ENCODE results near the gene MYZAP.

Gene MYZAP

DNA sequence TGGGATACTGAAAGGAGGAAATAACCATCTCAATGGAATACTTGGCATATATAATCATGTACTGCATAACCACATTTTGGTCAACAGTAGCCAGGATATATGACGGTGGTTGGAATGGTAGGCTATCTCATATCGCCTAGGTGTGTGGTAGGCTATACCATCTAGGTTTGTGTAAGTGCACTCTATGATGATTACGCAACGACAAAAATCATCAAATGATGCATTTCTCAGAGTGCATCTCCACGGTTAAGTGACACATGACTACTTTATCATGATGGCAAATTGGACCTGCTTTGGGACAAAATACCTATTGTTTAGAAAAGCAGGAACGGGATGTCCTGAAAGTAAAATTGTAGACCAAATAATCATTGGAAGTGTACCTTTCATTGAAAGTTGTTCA is 2.8 kb downstream of the MYZAP start:
- H3K4ac ChIP-seq (ENCODE audit: low read depth in 1 of 2, low read length in 2 of 2) = no peak overlapping the region
- H4K91ac ChIP-seq (ENCODE audit: low read length) = no peak overlapping the region
- no peak overlapping the region for H3K4me3 ChIP-seq (ENCODE audit: insufficient read depth in 1 of 2, low read depth in 1 of 2, low read length in 2 of 2)
- no peaks in the 10 kb centered on the region for H3K9me3 ChIP-seq (ENCODE audit: control insufficient read depth, low read length)
- no peaks in the 10 kb centered on the region for H3K79me1 ChIP-seq (replicated peaks; ENCODE audit: low read length, poor library complexity, severe bottlenecking)
- H3K18ac ChIP-seq (ENCODE audit: low read depth in 1 of 2, low read length in 2 of 2) = no peak overlapping the region
- no peak overlapping the region for H3K4me2 ChIP-seq (ENCODE audit: low read length, poor library complexity, severe bottlenecking)
- no peak overlapping the region for H3K9ac ChIP-seq (ENCODE audit: low read length)
- DNase-seq = no peak
- no peak overlapping the region for H2BK15ac ChIP-seq (ENCODE audit: low read depth, poor library complexity, severe bottlenecking)
- H3K23ac ChIP-seq (ENCODE audit: low read length in 2 of 2) = no peak overlapping the region
- no peak overlapping the region for H3K14ac ChIP-seq (ENCODE audit: low read length in 2 of 2)
- H4K8ac ChIP-seq (ENCODE audit: low read length) = no peak overlapping the region
- no peak overlapping the region for H2BK5ac ChIP-seq (ENCODE audit: low read depth, low read length, poor library complexity, severe bottlenecking)
- peaks cover 7% of the 10 kb centered on the region for H3K4me1 ChIP-seq (ENCODE audit: control insufficient read depth, insufficient read depth, low read depth, low read length)
- WGBS = over 99% methylated on average over 6 of the region's 6 CpGs
- peaks cover 15 to 73% of the 10 kb centered on the region in 2 experiments for H3K27me3 ChIP-seq (ENCODE audit: control insufficient read depth in 1 of 2, insufficient read depth in 1 of 2, low read length in 2 of 2)
- H2AK5ac ChIP-seq (ENCODE audit: low read length, severe bottlenecking) = no peak overlapping the region
- no peak overlapping the region for H2BK12ac ChIP-seq (ENCODE audit: low read length in 2 of 2)
- no peak overlapping the region for H3K27ac ChIP-seq (ENCODE audit: low read length, poor library complexity, severe bottlenecking)
- no peaks in the 10 kb centered on the region for H3K36me3 ChIP-seq (ENCODE audit: control insufficient read depth in 1 of 2, insufficient read depth in 2 of 2, low read depth in 1 of 2, low read length in 2 of 2)
- H2AFZ ChIP-seq (ENCODE audit: low read depth, low read length) = no peak overlapping the region
- no peak overlapping the region for H2BK120ac ChIP-seq (ENCODE audit: low read depth, low read length)

DNA sequence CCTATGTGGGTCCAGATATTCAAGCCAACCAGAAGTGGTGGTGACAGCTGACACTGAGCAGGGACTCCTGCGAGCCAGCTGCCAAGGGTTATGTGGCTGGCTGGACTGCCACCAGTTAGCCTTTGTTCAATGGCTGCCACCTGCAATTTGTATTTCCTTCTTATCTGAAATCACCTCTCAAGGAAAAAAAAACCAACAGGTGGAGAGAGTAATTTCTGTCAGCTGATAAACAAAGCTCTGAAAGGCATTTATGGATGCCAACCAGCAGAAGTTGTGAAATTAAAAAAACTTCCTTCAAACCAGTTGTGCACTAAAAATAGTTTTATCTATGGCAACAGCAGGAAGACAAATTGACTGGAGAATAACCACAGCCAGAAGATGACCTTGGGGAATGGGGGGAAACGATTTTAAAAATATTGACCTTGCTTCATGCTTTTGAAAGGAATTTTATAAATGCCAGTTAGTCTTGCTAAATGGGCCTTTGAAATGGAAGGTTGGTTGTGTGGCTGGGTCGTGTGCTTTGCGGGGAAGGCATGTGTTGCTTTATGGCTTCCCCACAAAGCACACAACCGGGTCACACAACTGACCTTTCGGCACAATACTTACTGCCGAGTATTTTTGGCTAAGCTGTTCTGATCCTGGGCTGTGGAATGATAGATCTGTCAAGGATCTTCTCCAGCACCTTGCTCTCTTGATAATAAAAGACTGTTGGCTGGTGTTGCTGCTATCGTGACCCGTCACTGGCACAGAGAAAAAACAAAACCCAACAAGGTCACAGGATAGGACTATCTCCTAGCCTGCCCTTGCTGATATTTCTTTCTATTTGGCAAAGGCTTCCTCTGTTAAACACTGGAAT is 3.5 kb downstream of the MYZAP start:
- Histone ChIP-seq H3K27me3 (ENCODE audit: control insufficient read depth in 1 of 2, insufficient read depth in 1 of 2, low read length in 2 of 2) (peaks cover 17 to 71% of the 10 kb centered on the region in 2 experiments), H3K14ac (ENCODE audit: low read length in 2 of 2) (no peak overlapping the region), H3K4ac (ENCODE audit: low read depth in 1 of 2, low read length in 2 of 2) (no peak overlapping the region), H3K4me1 (ENCODE audit: control insufficient read depth, insufficient read depth, low read depth, low read length) (peaks cover 7% of the 10 kb centered on the region), H3K9me3 (ENCODE audit: control insufficient read depth, low read length) (no peaks in the 10 kb centered on the region), H2AFZ (ENCODE audit: low read depth, low read length) (no peak overlapping the region), H2BK5ac (ENCODE audit: low read depth, low read length, poor library complexity, severe bottlenecking) (no peak overlapping the region), H2BK120ac (ENCODE audit: low read depth, low read length) (no peak overlapping the region), H3K79me1 (replicated peaks; ENCODE audit: low read length, poor library complexity, severe bottlenecking) (no peaks in the 10 kb centered on the region), H3K9ac (ENCODE audit: low read length) (no peak overlapping the region), H3K27ac (ENCODE audit: low read length, poor library complexity, severe bottlenecking) (no peak overlapping the region), H3K4me2 (ENCODE audit: low read length, poor library complexity, severe bottlenecking) (no peak overlapping the region), H2AK5ac (ENCODE audit: low read length, severe bottlenecking) (no peak overlapping the region), H3K18ac (ENCODE audit: low read depth in 1 of 2, low read length in 2 of 2) (no peak overlapping the region), H2BK15ac (ENCODE audit: low read depth, poor library complexity, severe bottlenecking) (no peak overlapping the region), H3K36me3 (ENCODE audit: control insufficient read depth in 1 of 2, insufficient read depth in 2 of 2, low read depth in 1 of 2, low read length in 2 of 2) (no peaks in the 10 kb centered on the region), H3K4me3 (ENCODE audit: insufficient read depth in 1 of 2, low read depth in 1 of 2, low read length in 2 of 2) (no peak overlapping the region), H3K23ac (ENCODE audit: low read length in 2 of 2) (no peak overlapping the region), H4K8ac (ENCODE audit: low read length) (no peak overlapping the region), H4K91ac (ENCODE audit: low read length) (no peak overlapping the region), H2BK12ac (ENCODE audit: low read length in 2 of 2) (no peak overlapping the region)
- WGBS = 85% methylated on average over 9 of the region's 9 CpGs
- no peak for DNase-seq

DNA sequence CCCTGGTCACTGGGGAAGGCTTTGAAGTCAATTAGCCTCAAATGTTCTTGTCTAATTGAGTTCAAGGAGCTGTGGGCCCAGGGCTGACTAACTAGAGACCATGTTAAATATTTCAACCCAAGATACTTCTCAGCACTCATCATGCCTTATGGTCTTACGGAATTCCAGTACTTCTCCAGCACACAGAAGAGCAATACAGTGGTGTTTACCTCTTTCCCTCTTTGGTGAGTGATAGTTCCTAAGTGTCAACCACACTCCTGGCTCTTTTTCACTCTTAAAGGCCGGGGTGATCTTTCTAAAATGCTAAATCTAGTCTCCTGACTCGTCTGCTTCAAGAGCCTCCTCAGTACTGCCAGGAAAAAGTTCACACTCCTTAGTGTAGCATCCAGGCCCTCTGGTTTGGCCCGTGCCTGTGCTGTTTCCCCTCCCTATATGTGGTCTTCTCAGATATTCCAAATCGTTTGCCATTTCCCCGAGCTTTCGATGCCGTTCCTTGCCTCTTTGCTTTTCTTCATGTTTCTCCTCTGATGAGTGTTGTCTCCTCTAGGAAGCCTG is 4.7 kb downstream of the MYZAP start:
- H2BK15ac ChIP-seq (ENCODE audit: low read depth, poor library complexity, severe bottlenecking) = no peak overlapping the region
- no peak overlapping the region for H2AFZ ChIP-seq (ENCODE audit: low read depth, low read length)
- no peak overlapping the region for H2AK5ac ChIP-seq (ENCODE audit: low read length, severe bottlenecking)
- no peak overlapping the region for H4K8ac ChIP-seq (ENCODE audit: low read length)
- no peak overlapping the region for H3K9ac ChIP-seq (ENCODE audit: low read length)
- no peak overlapping the region for H4K91ac ChIP-seq (ENCODE audit: low read length)
- no peaks in the 10 kb centered on the region for H3K9me3 ChIP-seq (ENCODE audit: control insufficient read depth, low read length)
- no peaks in the 10 kb centered on the region for H3K36me3 ChIP-seq (ENCODE audit: control insufficient read depth in 1 of 2, insufficient read depth in 2 of 2, low read depth in 1 of 2, low read length in 2 of 2)
- H3K79me1 ChIP-seq (replicated peaks; ENCODE audit: low read length, poor library complexity, severe bottlenecking) = no peaks in the 10 kb centered on the region
- H3K14ac ChIP-seq (ENCODE audit: low read length in 2 of 2) = no peak overlapping the region
- no peak overlapping the region for H3K4me3 ChIP-seq (ENCODE audit: insufficient read depth in 1 of 2, low read depth in 1 of 2, low read length in 2 of 2)
- DNase-seq = no peak
- no peak overlapping the region for H2BK12ac ChIP-seq (ENCODE audit: low read length in 2 of 2)
- H3K27me3 ChIP-seq (ENCODE audit: control insufficient read depth in 1 of 2, insufficient read depth in 1 of 2, low read length in 2 of 2) = peaks cover 10 to 64% of the 10 kb centered on the region in 2 experiments
- peaks cover 6% of the 10 kb centered on the region for H3K4me1 ChIP-seq (ENCODE audit: control insufficient read depth, insufficient read depth, low read depth, low read length)
- H3K4ac ChIP-seq (ENCODE audit: low read depth in 1 of 2, low read length in 2 of 2) = no peak overlapping the region
- H2BK5ac ChIP-seq (ENCODE audit: low read depth, low read length, poor library complexity, severe bottlenecking) = no peak overlapping the region
- WGBS = 82% methylated on average over 8 of the region's 8 CpGs
- H3K23ac ChIP-seq (ENCODE audit: low read length in 2 of 2) = no peak overlapping the region
- no peak overlapping the region for H3K4me2 ChIP-seq (ENCODE audit: low read length, poor library complexity, severe bottlenecking)
- H2BK120ac ChIP-seq (ENCODE audit: low read depth, low read length) = no peak overlapping the region
- no peak overlapping the region for H3K18ac ChIP-seq (ENCODE audit: low read depth in 1 of 2, low read length in 2 of 2)
- H3K27ac ChIP-seq (ENCODE audit: low read length, poor library complexity, severe bottlenecking) = no peak overlapping the region

DNA sequence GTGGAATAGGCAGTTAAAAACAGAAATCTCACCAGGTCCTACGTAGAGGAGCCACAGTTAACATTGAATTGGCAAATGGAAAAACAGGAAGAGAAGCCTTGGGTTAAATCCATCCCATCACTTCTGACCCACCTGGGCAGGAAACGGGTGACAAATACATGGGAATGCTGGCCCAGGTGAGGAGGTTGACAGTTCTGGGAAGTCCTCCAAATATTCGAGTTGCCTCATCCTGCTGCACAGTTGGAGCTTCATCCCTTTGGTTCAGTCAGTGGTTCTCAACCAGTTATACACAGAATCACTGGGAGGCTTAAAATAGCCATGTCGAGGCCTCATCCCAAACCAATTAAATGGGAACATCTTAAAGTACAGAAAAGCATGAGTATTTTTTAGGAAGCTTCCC is 5.3 kb downstream of the MYZAP start:
- Histone ChIP-seq H3K4me1 (ENCODE audit: control insufficient read depth, insufficient read depth, low read depth, low read length) (peaks cover 1% of the 10 kb centered on the region), H3K27ac (ENCODE audit: low read length, poor library complexity, severe bottlenecking) (no peak overlapping the region), H3K14ac (ENCODE audit: low read length in 2 of 2) (no peak overlapping the region), H3K36me3 (ENCODE audit: control insufficient read depth in 1 of 2, insufficient read depth in 2 of 2, low read depth in 1 of 2, low read length in 2 of 2) (no peaks in the 10 kb centered on the region), H4K8ac (ENCODE audit: low read length) (no peak overlapping the region), H2AK5ac (ENCODE audit: low read length, severe bottlenecking) (no peak overlapping the region), H2BK12ac (ENCODE audit: low read length in 2 of 2) (no peak overlapping the region), H3K4ac (ENCODE audit: low read depth in 1 of 2, low read length in 2 of 2) (no peak overlapping the region), H3K79me1 (replicated peaks; ENCODE audit: low read length, poor library complexity, severe bottlenecking) (no peaks in the 10 kb centered on the region), H3K9me3 (ENCODE audit: control insufficient read depth, low read length) (no peaks in the 10 kb centered on the region), H2BK15ac (ENCODE audit: low read depth, poor library complexity, severe bottlenecking) (no peak overlapping the region), H2BK120ac (ENCODE audit: low read depth, low read length) (no peak overlapping the region), H3K27me3 (ENCODE audit: control insufficient read depth in 1 of 2, insufficient read depth in 1 of 2, low read length in 2 of 2) (peaks cover 13 to 65% of the 10 kb centered on the region in 2 experiments), H2AFZ (ENCODE audit: low read depth, low read length) (no peak overlapping the region), H3K4me2 (ENCODE audit: low read length, poor library complexity, severe bottlenecking) (no peak overlapping the region), H2BK5ac (ENCODE audit: low read depth, low read length, poor library complexity, severe bottlenecking) (no peak overlapping the region), H3K4me3 (ENCODE audit: insufficient read depth in 1 of 2, low read depth in 1 of 2, low read length in 2 of 2) (no peak overlapping the region), H3K9ac (ENCODE audit: low read length) (no peak overlapping the region), H3K18ac (ENCODE audit: low read depth in 1 of 2, low read length in 2 of 2) (no peak overlapping the region), H3K23ac (ENCODE audit: low read length in 2 of 2) (no peak overlapping the region), H4K91ac (ENCODE audit: low read length) (no peak overlapping the region)
- WGBS = 89% methylated on average over 4 of the region's 4 CpGs
- no peak for DNase-seq

Measured in mesenchymal stem cell (in vitro differentiated cells and primary cell).